NCI-H2171 (cell line): ENCODE data around the gene AFAP1L1.
"Not testable (repeated sequence)": the region's sequence is repeated elsewhere in the genome, so short reads cannot be mapped to it uniquely, and the experiment has no call there.

ENCODE experiments used
- DNase-seq: peaks from one replicate; lab custom pipeline; 2025; lab: John Stamatoyannopoulos, UW

AFAP1L1 gene

DNA sequence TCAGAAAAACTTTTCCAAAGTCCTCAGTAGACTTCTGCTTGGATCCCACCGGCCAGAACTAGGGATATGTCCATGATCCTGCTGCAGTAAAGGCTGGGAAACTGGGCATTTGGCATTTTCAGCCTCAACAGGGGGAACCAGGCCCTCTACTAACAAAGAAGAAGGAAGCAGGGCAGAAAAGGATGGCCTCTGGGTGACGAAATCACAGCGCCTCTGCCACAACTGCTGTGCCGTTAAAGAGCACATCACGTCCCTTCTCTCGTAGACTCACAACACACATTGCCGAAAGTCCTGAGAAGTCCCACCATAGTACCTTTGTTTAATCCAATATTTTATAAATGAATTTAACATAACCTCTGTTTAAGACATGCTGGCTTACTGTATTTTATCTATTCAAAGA, 10.4 kb upstream of the AFAP1L1 start:
- no peak for DNase-seq

DNA sequence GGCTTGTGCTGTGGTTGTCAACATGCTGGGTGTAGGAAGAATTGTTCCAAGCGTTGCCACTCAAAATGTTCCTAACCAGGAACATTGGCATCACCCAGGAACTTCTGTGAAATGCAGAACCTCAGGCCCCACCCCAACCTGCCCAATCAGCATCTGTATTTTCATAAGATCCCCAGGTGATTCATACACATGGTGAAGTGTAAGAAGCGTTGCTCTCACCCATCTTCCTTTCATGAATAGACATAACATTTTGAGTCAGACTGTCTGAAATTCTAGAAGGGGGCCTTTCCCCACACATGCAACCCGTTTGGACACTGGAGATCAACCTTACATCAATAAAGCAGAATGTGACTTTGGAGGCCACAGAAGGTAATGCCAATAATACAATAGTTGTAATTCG, 9.3 kb upstream of the AFAP1L1 start:
- no peak for DNase-seq

DNA sequence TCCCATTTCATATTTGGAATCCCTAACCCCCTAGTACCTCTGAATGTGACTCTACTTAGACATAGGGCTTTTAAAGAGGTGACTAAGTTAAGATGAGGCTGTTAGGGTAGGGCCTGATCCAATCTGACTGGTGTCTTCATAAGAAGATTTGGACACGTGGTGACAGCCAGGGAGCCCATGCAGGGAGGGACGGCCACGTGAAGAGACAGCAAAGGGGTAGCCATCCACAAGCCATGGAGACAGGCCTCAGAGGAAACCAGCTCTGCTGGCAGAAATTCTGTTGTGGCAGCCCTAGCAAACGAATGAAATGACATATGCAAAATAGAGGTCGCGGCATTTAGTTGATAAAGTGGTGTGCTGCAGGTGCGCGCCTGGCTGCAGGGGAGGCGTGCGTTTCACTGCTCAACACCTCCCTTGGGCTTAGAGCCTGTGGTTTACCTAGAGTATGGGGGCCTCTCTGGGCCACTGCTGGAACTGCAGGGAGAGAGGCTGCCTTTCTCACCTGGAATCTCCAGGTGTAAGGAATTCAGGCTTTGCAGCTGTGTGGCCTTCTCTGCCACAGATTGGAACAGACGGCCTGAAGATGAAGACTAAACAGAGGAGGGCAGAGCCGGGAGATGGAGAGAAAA, 7.1 kb upstream of the AFAP1L1 start:
- peak; percentile 66 for DNase-seq

DNA sequence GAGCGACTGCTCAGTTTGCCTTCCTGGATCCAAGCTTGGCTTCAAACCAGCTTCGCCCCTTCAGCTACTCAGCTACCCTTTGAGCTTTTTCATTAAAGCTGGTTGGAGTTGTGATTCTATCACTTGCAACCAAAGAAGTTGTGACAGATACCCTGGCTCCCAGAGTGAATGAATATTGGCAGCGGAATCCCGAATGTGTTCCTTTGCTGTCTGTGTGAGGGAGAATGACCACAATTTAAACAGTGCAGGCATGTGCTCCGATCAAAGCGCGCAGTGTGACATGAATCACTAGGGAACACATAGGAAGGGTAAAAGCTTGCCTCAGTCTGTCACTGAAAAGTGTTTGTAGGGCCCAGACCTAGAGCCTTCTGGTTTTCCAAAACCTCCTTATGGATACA, 6.6 kb upstream of the AFAP1L1 start:
- no peak for DNase-seq

DNA sequence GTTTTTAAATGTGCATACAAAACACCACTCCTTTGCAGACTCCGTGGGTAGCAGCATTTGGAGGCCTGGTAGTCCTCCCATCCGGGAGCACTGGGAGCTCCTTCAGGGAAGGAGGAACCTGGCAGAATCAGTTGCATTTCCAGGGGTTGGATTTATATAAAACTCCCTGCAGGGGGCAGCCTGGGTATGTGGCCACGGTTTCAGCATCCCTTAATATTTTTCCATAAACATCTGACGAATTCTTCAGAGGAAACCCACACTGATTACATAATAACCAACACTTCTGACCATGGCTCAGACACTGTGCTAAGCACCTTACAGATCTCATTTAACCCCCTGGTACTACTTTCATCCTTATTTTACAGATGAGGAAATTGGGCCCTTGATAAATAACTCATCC, 6.1 kb upstream of the AFAP1L1 start:
- no peak for DNase-seq

DNA sequence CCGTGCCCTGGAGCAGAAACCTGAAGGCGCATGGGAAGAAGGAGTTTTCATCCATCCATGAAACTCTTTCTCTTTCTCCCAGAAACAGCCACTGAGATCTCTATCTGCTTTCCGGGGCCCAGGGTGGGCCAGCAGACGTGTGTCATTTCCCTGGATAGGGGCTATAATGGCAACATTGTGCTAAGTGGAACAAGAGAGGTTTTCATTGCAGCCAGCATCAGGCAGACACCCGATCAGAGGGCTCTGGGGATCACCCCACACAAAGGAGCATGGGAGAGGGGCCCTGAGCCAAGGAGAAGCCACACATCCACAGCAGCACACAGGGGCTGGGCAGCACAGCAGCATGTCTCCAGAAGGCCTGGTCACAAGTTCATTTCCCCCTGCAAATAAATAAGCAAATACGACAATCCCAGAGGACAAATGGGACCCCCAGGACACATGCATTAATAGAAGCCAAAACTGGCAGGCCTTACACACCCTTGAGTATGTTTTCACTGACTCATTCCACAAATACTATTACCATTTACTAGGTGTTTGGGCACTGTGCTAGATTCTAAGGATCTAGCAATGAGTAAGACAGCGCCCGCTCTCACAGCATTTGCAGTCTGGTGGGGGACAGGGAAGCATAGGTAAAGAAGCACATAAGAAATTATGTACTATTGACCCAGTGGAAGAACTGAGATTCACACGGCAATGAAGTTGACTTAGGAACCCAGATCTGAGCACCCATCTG, 4.3 kb upstream of the AFAP1L1 start:
- DNase-seq, result no peak

DNA sequence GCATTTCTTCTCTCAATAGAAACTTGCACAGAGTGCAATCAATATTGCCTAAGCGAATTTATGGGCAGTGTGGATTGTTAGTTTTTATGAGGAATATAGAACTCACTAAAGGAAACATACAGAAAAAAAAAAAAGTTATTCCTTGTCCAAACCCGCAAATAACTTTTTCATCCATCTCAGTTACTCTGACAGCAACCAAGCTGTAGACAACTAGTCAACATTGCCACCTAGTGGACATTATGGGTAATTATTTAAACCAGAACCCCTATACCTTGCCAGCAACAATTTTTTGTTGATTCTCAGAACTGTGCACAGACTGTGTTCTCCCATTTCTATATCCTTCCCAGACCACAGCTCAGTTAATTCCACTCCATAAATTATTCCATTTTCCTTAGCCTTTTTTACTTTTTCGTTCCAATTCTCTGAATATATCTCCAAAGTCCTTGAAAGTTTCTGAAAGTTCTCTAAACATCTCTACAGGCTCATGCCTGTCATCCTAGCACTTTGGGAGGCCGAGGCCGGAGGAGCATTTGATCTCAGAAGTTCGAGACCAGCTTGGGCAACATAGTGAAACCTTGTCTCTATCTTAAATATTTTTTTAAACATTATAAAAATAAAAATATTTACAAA, 2.6 kb upstream of the AFAP1L1 start:
- DNase-seq, result no peak

DNA sequence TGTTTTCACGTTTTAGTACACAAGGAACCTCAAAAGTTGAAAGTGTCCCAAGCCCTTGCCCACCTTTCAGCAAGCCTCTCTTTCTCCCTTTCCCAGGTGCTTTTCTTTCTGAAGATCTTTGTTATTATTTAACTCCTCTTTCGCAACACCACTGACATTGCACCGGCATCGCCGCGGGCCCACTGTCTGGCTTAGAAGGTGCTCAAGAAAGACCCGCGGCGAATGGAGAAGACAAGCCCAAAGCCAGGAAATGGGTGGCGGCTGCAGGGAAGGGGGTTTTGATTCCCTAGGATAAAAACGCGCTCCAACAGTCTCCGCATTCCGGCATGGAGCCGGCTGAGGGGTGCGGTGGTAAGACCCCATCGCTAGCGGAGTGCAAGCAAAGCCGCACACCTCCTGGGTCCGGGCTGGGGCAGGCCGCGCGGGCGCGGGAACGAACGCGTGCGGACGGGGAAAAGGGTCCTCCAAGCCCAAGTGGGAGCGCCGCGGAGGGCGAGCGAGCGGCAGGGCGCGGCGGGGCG, 404 bp upstream of the AFAP1L1 start:
- DNase-seq, result no peak

DNA sequence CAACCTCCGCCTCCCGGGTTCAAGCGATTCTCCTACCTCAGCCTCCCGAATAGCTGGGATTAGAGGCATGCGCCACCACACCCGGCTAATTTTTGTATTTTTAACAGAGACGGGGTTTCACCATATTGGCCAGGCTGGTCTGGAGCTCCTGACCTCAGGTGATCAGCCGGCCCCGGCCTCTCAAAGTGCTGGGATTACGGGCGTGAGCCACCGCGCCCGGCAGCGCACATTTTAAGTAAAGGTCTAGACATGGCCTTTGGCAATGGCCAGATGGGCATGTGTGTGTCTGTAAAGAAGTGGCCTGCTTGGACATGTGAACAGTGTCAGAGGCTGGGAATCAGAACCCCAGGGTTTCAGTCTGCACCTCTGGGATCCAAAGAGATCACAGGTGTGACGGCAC, 1.1 kb downstream of the AFAP1L1 start:
- DNase-seq, result not testable (repeated sequence)

DNA sequence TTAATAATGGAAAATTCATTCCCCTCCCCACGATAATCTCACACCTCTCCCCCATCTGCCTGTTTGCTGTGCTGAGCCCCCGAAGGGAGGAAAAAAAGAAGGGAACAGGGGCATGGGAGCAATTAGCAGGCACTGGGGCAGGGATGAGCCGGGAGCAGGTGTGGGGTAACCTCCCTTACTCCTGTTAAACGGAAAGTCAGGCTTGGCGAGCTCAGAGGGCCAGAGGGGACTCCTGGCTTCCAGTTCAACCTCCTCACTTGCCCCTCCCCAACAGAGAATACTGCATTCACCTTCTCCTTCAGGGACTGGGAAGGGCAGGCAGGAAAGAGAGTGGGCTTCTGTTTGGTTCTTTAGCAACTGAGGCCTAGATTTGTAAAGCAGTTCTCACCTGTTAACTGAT, 1.6 kb downstream of the AFAP1L1 start:
- DNase-seq, result no peak

DNA sequence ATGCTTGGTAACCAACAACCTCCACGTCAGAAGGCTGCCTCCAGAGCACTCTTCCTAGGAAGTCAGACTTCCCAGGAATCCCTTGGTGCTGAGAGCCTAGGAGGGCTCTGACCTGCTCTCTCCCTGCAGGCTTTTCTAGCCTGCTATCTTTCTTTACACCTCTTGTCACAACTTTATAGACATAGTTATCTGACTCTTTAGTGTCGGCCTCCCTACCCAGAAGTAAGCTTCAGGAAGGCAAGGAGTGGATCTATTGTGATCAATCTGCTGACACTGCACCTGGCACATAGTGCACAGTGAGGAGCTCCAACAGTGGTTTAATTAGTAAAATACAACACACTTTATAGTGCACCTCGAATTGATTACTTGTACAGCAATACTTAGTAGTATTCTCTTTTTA, 2.3 kb downstream of the AFAP1L1 start:
- DNase-seq, result no peak

DNA sequence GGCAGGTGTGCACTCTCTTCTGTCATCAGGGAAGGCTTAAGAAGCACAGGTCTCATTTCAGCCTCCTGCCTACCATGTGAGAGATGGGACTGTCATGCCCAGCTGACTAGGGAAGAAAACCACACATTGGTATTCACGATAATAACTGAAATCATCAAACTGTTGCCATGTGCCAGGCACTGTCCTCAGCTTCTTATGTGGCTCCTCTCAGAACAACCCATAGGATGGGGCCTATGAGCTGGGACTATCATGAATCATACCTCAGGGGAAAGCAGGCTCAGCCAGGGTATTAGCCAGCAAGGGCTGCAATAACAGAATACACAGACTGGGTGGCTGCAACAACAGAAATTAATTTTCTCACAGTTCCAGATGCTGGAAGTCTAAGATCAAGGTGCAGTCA, 3.3 kb downstream of the AFAP1L1 start:
- DNase-seq, result no peak

DNA sequence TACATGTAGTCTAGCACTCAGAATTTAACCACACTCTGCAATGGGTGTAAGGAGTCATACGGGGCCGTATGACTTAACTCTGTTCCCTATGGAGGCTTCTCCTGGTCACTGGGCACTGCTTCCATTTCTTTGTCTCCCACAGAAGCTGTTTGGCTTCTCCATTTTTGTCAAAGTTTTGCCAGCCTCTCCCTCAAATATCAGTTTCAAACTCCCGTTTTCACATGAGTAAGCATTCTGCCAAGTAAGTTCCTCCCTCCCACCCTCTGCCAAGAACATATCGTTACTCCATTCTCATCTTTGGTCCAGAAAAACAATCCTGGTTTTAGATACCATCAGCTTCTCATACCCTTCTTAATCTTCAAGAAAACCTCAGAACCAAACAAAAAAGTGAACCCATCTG, 6.1 kb downstream of the AFAP1L1 start:
- no peak for DNase-seq

DNA sequence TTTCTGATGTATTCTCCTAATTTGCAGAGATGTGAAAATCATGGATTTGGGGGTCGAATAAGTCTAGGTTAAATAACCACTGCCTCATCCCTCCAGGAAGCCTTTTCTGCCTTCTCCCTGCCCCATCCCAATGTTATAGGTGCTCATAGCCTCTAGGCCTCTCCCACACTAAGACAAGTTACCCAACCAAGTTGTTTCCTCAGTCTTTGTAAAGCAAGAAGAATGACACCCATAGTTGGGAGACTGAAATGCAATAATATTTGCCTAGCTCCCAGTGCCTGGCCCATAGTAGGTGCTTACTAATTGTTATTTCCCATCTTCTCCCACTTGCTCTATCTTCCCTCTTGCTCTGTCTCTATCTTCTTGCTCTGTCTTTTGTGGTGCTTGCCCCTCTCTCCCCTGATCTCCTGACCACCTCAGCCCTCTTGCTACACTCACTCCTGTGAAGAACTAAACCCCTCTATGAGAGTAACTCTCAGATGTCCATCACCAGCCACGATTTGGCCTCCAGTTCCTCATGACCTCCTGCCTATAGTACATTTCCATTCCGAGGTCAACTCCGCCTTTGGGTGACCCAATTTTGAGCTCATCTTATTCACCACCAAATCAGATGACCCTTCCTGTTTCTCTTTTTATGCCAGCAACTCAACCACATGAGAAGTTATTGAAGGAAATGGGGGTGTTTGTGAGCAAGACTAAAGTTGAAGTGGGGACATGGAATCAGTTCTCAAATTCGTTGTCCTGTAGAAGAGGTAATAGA, 7.0 kb downstream of the AFAP1L1 start:
- no peak for DNase-seq

DNA sequence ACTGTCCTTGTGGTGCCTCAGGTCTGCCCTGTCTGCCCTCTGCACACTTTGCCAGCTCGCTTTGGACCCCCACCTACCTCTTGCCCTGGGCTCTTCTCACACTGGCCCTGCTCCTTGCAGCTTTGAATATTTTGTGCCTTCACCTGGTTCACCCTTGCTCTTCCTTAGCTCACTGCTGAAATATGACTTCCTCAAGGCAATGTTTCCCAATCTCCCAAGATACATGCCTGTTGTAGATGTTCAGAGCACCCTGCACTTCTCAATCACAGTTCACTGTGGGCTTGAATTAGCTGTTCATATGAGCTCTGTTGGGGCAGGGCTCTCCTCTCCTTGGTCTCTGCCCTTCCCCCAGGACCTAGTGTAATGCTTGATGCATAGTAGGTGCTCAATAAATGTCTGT, 8.0 kb downstream of the AFAP1L1 start:
- DNase-seq, result no peak

DNA sequence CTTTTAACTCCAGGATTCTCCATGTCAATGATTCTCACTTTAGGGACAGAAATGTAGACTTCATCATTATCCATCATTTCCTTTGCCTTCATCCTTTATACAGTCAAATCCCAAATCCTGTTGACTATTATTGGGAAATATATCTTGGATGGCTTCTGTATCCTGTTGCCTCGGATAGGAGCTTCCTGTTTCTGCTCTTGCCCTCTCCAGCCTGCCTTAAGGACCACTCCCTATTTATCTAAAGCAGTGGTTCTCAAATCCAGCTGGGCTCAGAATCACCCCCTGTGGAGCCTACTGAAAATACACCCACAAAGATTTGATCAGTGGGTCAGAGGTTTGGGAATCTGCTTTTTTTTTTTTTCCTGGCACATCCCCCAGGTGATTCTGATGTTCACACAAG, 8.5 kb downstream of the AFAP1L1 start:
- no peak for DNase-seq

DNA sequence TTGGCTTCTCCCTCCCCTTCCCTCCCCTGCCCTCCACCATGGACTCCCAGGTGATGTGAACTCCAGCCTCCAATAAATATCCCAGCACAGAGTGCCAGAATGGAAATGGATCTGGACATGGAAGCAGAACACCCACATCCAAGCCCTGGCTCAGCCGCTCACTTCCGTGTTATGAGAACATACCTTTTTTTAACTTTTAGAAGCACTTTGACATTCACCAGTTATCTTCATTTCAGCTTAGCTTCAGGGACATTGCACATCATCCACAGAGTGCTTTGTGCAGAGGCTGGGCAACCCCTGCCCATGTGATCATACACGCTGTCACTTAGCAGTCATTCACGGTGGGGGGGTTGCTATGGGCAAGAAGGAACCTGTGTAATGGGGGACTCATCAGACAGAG, 9.1 kb downstream of the AFAP1L1 start:
- no peak for DNase-seq

DNA sequence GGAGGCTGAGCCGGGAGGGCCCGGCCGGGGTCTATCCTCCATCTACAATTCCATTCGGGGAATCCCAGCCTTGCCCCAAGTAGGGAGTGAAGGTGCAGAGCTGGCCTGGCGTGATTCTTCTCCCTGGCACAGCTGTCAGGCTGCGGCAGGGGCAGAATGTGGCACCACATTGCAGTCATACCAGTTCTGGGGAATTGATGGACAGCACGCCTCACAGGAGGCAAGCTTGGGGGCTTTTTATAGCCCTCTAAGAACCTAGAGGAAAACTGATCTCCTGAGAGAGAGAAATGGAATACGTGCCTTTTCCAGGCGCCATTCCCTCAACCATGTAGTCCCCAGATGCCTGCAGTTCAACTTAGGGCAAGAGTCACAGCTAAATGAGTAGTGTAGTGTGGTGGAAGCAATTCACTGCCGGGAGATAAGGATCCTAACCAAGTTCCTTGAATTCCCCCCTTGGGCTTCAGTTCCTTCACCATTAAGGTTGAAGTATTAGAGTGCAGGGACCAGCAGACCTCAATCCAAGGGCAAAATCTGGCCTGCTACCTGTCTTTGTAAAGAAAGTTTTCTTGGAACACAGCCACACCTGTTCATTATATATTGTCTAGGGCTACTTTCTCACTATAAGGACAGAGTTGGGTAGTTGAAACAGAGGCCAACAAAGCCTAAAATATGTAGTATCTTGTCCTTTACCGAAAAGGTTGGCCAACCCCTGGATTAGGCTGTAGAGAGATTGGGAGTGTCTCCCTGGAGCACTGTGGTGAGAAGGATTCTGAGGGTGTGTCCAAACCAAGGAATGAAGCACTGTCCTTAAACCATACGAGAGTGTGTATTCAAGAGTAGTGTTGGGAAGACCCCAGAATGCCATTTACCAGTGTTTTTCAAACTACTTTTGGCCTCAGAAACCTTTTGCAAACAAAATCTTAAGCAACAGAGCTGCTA, 10.6 kb downstream of the AFAP1L1 start:
- DNase-seq, result no peak

DNA sequence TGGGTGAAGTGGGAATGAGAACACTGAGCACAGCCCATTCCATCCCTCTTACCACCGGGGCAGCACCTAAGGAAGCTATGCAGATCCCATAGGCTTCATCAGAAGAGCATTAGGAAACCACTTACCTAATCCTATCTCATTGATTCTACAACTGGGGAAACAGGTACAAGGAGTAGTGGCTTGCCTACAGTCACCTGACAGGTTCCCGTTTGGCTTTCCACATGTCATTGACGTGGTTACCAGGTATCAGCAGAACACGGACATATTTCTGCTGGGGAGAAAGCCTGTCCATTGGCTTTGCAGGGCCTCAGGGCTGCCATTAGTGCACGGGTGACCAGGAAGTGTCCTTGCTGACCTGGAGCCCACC, 11.3 kb downstream of the AFAP1L1 start:
- no peak for DNase-seq

DNA sequence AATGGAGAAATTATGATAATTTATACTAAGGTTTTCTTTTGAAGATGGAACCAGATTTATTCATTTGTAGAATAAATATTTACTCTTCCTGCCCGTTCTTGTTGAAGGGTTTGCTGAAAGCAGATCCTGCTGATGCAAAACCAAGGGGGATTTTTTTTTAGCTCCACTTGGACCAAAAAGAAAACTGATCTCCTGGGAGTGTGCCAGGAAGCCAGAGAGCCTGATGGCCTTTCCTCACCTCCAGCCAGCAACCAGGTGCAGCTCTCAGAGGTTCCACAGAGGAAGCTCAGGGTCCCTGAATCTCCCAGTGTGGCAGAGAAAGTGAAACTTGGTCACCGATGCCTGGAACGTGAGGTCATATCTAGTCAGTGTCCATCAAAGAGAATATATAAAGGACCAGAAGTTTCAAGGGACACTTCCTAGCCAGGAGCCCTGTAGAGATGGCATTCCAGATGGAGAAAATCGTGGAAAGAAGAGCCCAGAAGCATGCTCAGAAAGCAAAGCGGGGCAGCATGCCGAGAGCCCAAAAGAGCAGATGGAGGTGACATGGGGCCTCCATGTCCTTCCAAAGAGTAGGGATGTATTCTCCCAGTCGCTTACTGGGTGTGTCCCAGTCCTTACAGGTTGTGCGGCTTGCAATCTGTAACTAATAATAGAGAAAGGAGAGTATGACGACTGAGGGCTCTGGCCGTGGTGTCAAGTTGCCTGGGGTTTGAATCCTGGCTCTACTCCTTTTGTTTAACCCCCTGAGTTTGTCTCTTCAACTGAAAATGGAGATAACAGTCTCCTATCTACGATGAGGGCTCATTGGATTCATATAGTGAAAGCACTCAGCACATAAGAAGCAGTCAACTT, 12.2 kb downstream of the AFAP1L1 start:
- DNase-seq, result peak; percentile 36

DNA sequence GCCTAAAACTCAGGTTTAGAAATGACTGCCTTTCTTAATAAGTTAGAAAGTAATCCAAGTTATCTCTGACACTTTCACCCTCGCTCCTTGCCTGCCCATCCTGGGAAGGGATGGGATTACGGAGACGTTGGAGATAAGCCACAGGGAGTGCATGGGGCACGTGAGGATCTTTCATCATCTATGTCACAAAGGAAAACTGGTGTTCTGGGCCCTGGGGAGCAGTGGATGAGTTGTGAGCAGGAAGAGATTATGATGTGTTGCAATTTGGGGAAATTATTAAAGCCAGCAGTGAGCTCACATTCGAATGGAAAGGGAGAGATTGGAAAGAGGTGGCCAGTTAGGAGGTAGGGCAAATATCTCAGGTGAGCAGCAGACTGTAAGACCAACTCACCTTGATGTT, 12.8 kb downstream of the AFAP1L1 start:
- no peak for DNase-seq
